Measurements from ENCODE around the gene TMEM187.
A peak's percentile ranks its signal among the peaks of the same experiment; 100 is the strongest.

- TF ChIP-seq, protein P1, sequence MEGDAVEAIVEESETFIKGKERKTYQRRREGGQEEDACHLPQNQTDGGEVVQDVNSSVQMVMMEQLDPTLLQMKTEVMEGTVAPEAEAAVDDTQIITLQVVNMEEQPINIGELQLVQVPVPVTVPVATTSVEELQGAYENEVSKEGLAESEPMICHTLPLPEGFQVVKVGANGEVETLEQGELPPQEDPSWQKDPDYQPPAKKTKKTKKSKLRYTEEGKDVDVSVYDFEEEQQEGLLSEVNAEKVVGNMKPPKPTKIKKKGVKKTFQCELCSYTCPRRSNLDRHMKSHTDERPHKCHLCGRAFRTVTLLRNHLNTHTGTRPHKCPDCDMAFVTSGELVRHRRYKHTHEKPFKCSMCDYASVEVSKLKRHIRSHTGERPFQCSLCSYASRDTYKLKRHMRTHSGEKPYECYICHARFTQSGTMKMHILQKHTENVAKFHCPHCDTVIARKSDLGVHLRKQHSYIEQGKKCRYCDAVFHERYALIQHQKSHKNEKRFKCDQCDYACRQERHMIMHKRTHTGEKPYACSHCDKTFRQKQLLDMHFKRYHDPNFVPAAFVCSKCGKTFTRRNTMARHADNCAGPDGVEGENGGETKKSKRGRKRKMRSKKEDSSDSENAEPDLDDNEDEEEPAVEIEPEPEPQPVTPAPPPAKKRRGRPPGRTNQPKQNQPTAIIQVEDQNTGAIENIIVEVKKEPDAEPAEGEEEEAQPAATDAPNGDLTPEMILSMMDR (conservative IDR thresholded peaks at IDR 0.05), result peak; percentile 86
- TF ChIP-seq ZFX (IDR thresholded peaks at IDR 0.05), result no peak
These were observed 19.2 kb upstream of the TMEM187 start for GRCh38 chrX:153953342-153953830.
